Cortex of kidney (tissue), 1 donor: ENCODE measurements around the gene SF3B5.
"Not testable (repeated sequence)": the region's sequence is repeated elsewhere in the genome, so short reads cannot be mapped to it uniquely, and the experiment has no call there.

Source experiments
- DNase-seq: peaks from one replicate; lab custom pipeline; 2025; lab: John Stamatoyannopoulos, UW

Gene SF3B5

DNA sequence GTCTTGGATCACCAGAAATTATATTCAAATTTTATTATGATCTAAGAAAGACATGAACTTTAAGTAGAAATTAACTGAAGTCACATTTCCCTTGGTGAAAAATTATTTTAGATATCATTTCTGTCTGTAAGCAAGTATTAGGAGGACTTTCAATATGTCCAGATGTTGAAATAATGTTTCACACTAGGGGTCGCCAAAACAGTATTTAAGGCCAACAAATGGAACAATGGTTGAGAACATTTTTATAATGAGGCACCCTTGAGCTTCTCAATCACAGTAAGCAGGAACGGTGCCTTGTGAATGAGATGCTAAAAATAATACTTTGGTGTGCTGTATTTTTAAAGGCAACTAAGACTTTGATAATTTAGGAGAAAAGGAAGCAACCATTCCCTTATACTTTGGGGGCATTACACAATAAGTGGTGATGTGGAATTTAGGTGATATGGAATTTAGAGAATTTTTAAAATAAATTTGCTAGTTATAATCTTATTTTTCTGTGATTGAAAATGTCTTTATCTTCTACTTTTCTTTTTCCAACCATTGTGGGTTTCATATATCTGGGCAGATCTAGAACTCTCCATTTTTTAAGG, 9.6 kb upstream of the SF3B5 start:
- no peak for DNase-seq

DNA sequence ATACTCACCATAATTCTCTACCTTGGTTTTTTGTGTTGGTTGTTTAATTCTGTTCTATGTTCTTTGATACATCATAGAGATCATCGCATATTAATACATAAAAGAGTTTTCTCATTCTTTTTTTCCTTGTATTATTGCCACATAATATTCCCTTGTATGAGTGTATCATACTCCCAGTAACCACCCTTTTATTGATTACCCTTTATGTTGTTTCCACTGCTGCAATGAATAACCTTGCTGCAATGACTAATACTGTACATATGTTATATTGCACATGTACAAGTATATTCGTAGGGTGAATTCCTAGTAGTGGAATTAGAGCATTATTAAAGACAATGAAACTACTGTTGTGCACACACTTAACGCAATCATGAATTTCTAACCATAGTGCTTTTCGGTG, 9.1 kb upstream of the SF3B5 start:
- no peak for DNase-seq

DNA sequence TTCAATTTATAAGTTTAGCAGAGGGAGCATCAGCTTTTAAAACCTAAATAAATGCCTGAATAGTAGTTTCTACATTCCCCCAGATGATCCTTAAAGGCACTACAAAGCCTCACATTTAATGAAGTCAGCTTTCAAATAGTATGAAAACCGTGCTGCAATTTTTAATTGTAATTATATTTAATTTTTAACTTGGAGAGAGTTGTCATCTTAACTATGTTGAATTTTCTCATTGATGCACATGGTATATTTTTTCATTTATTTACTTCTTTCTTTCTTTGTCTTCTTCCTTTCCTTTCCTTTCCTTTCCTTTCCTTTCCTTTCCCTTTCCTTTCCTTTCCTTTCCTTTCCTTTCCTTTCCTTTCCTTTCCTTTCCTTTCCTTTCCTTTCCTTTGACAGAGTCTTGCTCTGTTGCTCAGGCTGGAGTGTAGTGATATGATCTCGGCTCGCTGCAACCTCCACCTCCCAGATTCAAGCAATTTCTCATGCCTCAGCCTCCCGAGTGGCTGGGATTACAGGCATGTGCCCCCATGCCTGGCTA, 7.7 kb upstream of the SF3B5 start:
- no peak for DNase-seq

DNA sequence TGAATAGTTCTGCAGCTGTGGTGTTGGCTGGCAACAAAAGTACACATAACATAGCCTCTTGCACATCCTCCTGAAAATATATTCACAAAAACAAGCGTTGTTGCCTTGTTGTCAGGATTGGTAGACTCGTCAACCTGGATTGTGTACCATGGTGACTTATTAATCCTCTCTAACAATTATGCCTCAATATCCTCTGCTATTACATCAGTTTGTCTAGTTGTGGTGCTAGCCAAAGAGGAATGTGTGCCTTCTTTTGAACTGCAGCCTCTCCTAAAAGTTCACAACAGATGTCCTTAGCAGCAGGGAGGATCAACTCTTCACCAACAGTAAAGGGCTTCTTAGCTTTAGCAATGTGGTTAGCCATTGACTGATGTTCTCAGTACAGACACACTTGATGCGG, 3.6 kb upstream of the SF3B5 start:
- no peak for DNase-seq

DNA sequence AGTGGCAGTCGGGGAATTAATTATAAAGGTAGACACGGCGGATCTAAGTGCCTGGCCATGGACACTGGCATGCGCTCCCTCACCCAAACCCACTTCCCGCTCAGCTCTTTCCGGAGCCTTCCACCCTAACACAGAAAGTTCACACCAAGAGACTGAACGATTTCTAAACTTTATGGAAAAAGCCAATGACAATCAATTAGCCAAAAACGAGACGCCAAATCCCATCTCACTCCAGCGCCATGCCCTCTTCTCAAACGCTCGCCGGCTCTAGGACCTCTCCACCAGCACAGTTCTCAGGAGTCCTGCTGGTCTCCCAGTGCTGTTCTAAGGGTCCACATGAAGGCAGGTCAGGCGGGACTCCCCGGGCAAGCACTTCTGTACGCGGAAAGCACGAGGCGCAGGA, 641 bp downstream of the SF3B5 start:
- DNase-seq, result no peak

DNA sequence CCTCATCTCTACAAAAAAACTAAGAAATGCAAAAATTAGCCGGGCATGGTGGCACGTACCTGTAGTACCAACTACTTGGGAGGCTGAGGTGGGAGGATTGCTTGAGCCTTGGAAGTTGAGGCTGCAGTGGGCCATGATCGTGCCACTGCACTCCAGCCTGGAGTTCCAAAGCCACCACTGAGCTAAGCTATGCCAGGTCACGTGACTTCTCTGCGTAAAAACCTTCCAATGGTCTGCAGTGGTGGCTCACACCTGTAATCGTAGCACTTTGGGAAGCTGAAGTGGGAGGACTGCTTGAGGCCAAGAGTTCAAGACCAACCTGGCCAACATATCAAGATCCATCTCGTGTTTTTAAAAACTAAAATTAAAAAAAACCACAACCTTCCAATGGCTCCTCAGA, 1.7 kb downstream of the SF3B5 start:
- DNase-seq, result no peak

DNA sequence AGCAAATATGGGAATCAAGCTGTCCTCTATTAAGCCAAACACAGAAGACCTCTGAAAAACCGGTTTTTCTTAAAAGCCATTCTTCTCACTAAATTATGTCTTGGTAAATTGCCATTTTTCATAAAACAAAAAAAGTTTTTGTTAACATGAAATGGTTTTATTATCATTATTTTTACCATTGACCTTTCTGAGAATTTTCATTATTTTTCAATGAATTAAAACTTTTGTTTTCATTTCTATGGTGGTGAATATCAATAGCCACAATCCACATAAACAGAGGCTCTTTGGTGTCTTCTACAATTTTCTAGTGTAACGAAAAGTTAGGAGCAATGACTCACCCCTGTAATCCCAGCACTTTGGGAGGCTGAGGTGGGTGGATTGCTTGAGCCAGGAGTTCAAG, 2.1 kb downstream of the SF3B5 start:
- DNase-seq, result no peak

DNA sequence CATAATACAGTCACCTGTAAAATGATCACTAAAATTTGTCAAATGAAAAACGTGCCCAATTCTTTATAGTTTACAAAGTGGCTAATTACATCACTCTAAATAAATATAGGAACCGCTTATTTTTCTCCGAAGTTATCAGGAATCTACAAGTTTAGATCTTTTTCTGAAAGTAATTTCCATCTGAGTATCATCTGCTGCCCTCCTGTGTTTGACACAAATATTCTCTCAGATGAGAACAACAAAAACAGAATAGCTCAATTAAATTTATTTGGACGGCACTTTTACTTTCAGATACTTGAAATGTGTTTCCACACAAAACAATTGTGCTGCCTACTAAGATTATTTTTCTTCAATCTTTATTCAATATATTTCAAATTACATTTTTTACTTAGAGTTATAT, 5.0 kb downstream of the SF3B5 start:
- DNase-seq, result no peak

DNA sequence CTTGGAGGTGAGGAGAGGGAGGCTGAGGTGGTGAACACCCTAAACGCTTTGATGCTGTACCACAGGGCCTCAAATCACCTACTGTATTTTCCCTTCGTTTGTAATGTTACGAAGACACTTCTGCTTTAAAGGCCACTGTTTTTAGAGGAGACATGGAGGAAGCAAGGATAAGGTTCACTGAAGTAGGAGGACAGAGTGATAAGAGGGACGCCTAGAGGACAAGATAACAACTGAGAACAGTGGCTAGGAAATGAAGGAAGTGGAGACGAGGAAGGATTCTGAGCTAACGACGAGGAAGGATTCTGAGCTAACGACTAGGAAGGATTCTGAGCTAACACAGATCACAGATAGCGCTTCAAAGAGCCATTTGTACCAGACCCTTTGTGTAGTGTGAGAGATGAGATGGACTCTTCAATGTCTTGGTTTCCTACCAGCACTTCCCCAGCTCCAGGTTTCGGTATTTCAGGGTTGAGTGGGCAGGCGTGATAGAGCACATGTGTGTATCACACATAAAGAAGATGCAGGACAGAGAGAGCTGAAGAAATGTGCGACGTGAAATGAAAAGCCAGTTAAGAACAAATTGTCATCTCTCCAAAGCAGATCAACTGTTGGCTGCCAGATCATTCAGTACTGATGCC, 7.5 kb downstream of the SF3B5 start:
- no peak for DNase-seq

DNA sequence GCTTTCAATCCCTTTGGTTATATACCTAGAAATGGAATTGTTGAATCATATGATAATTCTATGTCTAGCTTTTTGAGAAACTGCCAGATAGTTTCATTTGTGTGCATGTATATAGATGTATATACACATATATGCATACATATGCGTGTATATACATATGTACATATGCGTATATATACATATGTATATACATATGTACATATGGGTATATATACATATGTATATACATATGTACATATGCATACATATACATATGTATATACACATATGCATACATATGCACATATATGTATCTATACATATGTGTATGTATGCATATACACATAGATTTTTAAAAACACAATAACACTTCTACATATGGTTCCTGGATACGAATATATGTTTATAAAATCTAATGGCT, 8.4 kb downstream of the SF3B5 start:
- no peak for DNase-seq

DNA sequence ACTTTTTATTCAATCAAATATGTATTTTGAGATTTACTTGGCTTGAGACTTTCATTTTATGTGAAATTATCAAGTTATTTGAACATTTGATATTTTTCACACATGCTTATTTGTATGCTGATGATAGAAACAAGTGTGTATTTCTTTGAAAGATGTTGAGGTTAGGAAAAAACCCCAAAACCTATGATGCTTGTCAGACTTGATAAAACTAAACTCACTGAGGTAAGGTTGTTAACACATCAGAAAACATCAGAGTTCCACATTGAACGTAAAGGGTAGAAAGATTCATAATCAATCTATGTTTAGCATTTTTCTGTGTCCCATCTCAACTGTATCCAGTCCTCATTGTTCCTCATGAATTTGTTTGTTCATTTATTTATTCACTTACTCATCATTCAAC, 12.2 kb downstream of the SF3B5 start:
- DNase-seq, result no peak

DNA sequence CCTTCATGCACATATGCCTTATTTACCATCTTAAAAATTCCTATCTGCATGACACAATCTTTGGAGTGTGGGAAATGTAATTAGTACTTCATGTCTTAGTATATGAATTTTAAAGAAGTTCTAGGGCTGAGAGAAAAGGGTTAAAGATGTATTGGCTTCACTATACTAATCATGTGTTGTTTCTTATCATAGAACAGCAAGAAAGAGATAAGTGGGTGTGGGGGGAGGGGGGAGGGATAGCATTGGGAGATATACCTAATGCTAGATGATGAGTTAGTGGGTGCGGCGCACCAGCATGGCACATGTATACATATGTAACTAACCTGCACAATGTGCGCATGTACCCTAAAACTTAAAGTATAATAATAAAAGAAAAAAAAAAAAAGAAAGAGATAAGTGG, 13.0 kb downstream of the SF3B5 start:
- DNase-seq, result not testable (repeated sequence)

DNA sequence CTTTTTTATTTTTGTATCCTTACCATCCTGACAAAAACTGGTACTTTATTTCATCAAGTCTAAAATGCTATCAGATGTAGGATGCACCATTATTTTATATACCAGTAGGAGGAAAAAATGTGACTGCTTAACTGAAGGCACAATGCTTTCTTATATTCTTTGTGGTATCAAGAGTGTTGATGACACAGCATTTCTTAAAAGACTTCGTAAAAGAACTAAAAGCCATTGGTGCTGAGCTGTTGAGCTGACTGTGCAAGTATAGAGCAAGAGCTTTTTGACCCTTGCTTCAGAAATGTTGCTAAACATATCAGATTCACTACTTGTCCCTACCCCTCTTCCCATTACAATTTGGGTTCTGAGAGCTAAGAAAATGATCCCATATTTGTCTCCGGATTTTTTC, 17.5 kb downstream of the SF3B5 start:
- no peak for DNase-seq

DNA sequence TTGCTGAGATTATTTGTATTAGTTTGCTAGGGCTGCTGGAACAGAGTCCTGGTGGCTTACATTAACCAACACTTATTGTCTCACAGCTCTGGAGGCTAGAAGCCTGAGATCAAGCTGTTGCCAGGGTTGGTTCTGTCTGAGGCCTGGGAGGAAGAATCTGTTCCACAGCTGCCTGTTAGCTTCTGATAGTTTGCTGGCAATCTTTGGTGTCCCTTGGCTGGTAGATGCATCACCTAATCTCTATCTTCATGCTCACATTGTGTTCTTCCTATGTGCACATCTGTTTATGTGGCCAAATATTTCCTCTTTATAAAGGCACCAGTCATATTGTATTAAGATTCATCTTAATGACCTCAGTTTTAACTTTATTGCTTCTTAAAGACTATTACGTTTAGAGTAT, 19.5 kb downstream of the SF3B5 start:
- DNase-seq, result no peak

DNA sequence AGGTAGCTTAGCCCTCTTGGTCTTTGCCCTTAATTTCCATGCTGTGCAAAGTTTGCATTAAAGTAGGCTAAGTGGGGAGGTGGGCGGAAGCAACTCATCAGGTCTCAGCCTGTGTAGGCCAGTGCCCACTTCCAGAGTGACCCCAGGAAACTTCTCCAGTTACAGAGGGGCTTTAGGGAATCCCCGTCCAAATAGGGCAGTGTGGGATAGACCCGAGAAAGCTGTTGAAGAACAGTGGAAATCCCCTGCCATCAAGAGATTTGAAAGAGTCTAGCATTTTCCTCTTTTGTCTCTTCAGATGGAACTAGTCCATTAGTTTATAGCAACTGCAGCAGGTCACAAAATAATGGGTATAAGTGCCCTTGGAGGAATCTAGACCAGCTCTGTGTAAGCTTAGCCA, 20.2 kb downstream of the SF3B5 start:
- DNase-seq, result no peak

DNA sequence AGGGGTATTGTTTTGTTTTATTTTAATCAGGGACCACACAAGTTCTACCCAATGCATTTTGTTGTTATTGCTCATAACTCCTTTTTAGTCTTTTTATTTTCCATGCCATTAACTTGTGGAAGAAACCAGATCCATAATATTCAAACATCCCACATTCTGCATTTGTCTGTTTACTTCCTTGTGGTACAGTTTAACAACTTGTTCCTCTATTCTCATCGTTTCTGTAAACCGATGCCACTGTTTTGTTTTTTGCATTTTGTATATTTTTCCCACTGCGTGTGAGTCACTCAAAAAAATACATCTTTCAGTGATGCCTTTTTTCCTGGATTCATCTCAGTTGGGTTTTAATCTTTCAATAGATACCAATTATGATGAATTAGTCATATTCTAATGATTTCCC, 22.3 kb downstream of the SF3B5 start:
- no peak for DNase-seq

DNA sequence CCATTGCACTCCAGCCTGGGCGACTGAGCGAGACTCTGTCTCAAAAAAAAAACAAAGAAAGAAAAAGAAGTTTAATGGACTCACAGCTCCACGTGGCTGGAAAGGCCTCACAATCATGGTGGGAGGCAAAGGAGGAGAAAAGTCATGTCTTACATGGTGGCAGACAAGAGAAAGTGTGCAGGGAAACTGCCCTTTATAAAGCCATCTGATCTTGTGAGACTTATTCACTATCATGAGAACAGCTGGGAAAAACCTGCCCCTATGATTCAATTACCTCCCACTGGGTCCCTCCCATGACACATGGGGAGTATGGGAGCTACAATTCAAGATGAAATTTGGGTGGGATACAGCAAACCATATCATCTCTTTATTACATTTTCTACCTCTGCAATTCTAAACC, 25.9 kb downstream of the SF3B5 start:
- no peak for DNase-seq

DNA sequence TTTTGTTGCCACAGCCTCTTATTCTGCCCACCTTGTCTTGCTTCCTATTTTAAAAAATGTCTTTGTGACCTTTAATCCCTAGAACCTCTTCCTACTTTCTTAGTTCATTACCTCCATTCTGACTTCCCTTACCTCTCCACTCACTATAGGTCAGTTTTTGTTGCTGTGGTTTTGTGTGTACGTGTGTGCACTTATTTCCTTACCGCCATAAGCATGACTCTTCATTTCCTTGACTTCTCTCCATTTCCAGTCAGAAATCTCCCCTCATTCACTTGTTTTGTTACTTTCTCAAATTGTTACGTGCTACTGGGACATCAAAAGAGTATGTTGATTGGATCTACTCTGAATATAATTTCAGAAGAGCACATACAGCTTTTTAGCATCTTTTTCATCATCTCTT, 26.6 kb downstream of the SF3B5 start:
- no peak for DNase-seq

DNA sequence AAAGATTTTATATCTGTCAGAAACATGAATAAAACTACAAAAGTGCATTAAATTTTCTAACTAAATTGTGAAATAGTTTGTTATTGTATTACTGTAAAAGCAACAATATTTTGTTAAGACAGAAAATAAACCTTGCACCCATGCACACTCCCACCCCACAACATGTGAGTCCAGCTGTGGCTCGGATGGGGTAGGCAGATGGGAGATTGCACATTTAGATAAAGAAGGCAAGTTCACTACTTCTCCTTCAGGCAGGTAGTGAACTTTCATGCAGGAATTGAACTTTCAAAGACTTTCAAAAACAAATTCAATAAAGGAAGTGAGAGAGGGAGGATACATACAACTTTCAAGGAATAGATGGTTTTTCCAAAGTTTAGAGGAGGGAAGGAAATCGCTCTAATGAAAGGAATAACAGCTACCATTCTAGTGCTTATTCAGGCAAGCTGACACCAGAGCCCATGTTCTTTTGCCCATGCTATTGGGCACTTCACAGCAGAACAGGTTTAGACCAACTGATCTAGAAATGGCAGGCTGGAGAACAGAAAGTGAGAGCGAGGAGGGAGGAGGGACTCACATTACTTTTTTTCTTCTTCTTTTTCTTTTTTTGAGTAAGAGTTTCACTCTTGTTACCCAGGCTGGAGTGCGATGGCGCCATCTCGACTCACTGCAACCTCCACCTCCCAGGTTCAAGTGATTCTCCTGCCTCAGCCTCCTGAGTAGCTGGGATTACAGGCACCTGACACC, 28.5 kb downstream of the SF3B5 start:
- no peak for DNase-seq

DNA sequence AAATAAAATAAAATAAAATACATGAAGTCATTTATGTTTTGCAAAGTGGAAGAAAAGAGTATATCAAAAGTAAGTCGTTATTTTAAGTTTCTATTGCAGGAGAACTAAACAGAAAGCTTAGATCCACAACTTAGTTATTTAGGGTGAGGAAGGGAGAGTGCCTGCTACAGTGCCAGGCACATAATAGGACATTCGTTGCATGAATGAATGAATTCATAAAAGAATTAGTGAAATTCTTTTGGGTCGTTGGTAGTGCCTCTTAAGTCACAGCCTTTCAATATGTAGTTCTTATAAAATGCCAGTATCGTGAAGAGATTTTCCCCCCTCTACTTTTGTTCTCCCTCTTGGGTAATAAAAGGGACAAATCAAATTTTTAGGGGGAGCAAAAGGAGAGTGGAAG, 29.1 kb downstream of the SF3B5 start:
- no peak for DNase-seq

DNA sequence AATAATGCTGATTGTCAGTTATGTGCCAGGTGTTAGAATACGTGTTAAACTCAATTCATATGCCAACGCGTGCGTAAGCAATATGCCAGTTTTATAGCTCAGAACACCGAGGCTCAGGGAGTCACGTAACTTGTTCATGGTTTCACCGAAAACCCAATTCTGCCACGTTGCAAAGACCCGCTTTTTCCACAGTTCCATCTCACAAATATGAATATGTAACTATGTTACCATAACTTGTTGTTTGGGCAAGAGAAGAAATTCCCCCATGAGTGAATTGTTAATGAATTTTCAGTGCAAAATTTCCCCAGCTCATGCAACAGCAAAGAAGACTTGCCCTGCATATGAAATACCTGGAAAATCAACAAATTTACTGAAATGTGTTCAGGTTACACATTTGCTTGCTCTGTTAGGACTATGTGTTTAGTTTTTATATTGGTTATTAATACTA, 30.1 kb downstream of the SF3B5 start:
- no peak for DNase-seq

DNA sequence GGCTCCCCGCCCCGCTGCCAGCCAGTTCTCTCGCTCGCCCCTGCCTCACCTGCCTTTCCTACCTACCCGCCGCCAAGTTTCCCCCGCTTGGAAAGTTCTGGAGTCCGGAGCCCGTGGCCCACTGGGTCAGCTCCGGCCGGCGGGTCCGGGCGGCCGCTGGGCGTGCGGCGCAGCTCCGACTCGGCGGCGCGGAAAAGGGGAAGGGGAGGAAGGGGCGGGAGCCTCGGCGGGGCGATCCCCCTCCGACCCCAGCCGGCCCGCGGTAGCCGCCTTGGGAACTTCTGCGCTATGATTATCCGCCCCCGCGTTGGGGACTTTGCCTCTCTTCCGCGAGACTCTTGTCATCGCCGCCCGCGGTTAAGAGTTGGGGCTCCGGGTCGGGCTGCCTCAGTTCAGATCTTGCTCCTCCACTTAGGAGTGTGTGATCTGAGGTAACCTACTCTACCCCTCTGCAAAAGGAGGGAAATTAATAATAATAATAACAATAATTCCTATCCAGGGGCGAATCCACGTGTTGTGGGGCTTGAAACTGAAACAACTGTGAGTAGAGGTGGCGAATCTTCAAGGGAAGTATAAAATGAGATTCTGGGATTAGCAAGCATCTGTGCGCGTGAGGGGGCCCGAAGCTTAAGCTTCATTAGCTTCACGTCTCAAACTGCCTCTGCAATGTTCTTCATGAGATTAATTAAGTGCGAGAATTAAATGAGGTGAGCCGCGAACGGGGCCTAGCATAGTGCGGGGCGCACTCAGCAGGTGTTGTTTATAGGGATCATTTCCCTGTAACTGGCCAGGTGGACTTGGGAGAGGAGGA, 30.8 kb downstream of the SF3B5 start:
- peak; percentile 13 for DNase-seq
